ENCODE data around the gene JAKMIP3. TPM values are rescaled to one million over a fixed set of nuclear protein-coding genes. Genes with fewer than 3 reads are reported as not detected.

Gene JAKMIP3
- total RNA-seq, 4 donors from 2014 or later: 0.04 to 0.19 (median 0.13) TPM; not detected in 1

DNA sequence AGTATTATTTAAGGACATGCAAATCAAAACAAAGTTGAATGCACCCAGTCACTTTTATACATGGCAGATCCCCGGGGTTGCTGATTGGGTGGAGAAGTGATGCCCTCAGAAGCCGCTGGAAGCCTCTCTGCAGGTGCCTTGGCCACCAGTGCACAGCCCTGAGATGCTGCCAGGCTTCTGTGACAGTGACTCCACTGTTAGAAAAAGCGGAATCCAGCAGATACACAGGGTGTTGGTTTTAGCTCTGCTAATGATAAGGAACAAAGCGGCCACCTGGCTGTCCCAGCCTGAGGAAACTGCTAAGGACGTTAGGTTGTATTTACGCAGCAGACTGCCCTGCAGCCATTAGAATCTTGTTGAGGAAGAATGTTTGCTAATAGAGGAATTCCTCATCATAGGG is 47.5 kb downstream of the JAKMIP3 start:
- 27 to 30% methylated on average over 4 to 6 of the region's 6 CpGs for WGBS, 2 donors
- H3K27ac ChIP-seq: no peak overlapping the region
- no peaks in the 10 kb centered on the region for H3K36me3 ChIP-seq
- no peaks in the 10 kb centered on the region for H3K9me3 ChIP-seq
- DNase-seq: no peak
- intact Hi-C loops (cut with DNase I): no loop called here
- TF ChIP-seq POLR2A (IDR thresholded peaks at IDR 0.05): no peak
- TF ChIP-seq CTCF (IDR thresholded peaks at IDR 0.05): no peak
- H3K4me3 ChIP-seq: no peak overlapping the region
- H3K4me1 ChIP-seq: no peaks in the 10 kb centered on the region
- peaks cover 0 to 17% (median 0%) of the 10 kb centered on the region in 4 donors for H3K27me3 ChIP-seq

GRCh38 chr10:132113766-132114365 is 48.1 kb downstream of the JAKMIP3 start:
- Histone ChIP-seq H3K36me3 (no peaks in the 10 kb centered on the region), H3K4me3 (no peak overlapping the region), H3K9me3 (no peaks in the 10 kb centered on the region), H3K4me1 (no peaks in the 10 kb centered on the region), H3K27ac (no peak overlapping the region), H3K27me3 (peaks cover 0 to 17% (median 0%) of the 10 kb centered on the region in 4 donors)
- DNase-seq: no peak
- intact Hi-C loops (cut with DNase I): no loop called here
- TF ChIP-seq CTCF (IDR thresholded peaks at IDR 0.05) (no peak), POLR2A (IDR thresholded peaks at IDR 0.05) (no peak)
- 47 to 66% methylated on average over 13 to 14 of the region's 14 CpGs for WGBS, 2 donors

DNA sequence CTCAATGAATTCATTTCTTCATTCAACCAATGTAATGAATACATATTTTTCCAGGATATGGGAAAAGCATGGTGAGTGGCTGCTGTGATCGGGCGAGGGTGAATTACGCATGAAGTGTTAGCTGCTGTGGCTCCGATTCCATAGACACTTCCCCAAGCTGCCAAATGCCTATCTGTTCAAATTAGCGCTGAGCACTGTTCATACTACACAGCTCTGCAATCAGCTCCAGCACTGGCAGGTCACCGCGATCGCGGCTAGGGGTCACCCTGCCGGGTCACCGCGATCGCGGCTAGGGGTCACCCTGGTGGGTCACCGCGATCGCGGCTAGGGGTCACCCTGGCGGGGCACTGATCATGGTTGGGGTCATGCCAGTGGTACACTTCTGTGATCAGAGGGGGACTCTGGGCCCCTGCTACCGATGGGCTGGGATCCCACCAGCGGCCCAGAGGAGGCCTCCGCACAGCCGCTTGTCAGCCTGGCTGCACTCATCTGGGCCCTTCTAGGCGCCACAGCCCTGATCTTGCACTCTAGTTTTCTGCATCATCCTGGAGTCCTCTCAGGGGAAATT is 49.3 kb downstream of the JAKMIP3 start:
- intact Hi-C loops (cut with DNase I): no loop called here
- WGBS, 2 donors: 85 to 99% methylated on average over 4 to 12 of the region's 24 CpGs
- Histone ChIP-seq H3K27ac (no peak overlapping the region), H3K4me3 (no peak overlapping the region), H3K27me3 (peaks cover 0 to 17% (median 0%) of the 10 kb centered on the region in 4 donors), H3K9me3 (no peaks in the 10 kb centered on the region), H3K36me3 (no peaks in the 10 kb centered on the region), H3K4me1 (no peaks in the 10 kb centered on the region)
- no peak for TF ChIP-seq POLR2A (IDR thresholded peaks at IDR 0.05)
- no peak for TF ChIP-seq CTCF (IDR thresholded peaks at IDR 0.05)
- DNase-seq: no peak

Other genes starting within 250 kb of the JAKMIP3 start
- 10 to 100 TPM; 18.6 to 27.5 (median 22.1) TPM for gene PPP2R2D, start 164.9 kb upstream of the JAKMIP3 start, total RNA-seq
- gene BNIP3, start 84.0 kb upstream of the JAKMIP3 start, total RNA-seq: 10 to 100 TPM; 35.2 to 83.8 (median 73.9) TPM
- 1 to 10 TPM in 1 of 4 donors, under 1 TPM in 1, not detected in 2; 0.95 to 1.6 TPM for gene DPYSL4, start 121.0 kb downstream of the JAKMIP3 start, total RNA-seq
- gene STK32C, start 242.0 kb downstream of the JAKMIP3 start, total RNA-seq: 1 to 10 TPM; 2.3 to 5.5 (median 2.6) TPM

All from esophagus squamous epithelium (tissue), 5 donors.